CD14-positive monocyte (primary cell): ENCODE data around the gene CEP68. TPM values are rescaled to one million over a fixed set of nuclear protein-coding genes. Genes with fewer than 3 reads are reported as not detected.

Experiments
- DNase-seq, 3 donors: peaks; one replicate each; pipeline ENCODE4 v3.0.0-alpha.2; 2011 to 2022
- H2AFZ ChIP-seq: 2 replicates; pipeline ENCODE4 v1.6.0; 2012; ENCODE audit warnings: mild to moderate bottlenecking, low read depth, low read length, inconsistent platforms; ENCODE audit not compliant: insufficient read depth, poor library complexity, severe bottlenecking
- H3K27ac ChIP-seq, 2 donors: 1 replicate in 1 of 2; 2 replicates in 1 of 2; pipeline ENCODE4 v1.5.1; 2012 to 2013; ENCODE audit warnings: low read length in 2 of 2, control low read depth in 1 of 2, inconsistent platforms in 1 of 2, low read depth in 1 of 2, mild to moderate bottlenecking in 1 of 2
- H3K27me3 ChIP-seq, 2 donors: one replicate each; pipeline versions ENCODE4 v1.6.0 to v1.6.1; 2011 to 2013; ENCODE audit warnings: low read length in 2 of 2; ENCODE audit not compliant: control insufficient read depth in 2 of 2, insufficient read depth in 2 of 2
- H3K36me3 ChIP-seq, 2 donors: replicated peaks in 1 of 2; 1 replicate in 1 of 2; 2 replicates in 1 of 2; pipeline versions ENCODE4 v1.5.1 to v1.6.1; 2012 to 2013; ENCODE audit warnings: low read length in 2 of 2, control low read depth in 1 of 2, inconsistent platforms in 1 of 2, mild to moderate bottlenecking in 1 of 2; ENCODE audit not compliant: insufficient read depth in 2 of 2, control insufficient read depth in 1 of 2
- H3K4me1 ChIP-seq, 2 donors: 1 replicate in 1 of 2; 2 replicates in 1 of 2; pipeline versions ENCODE4 v1.5.1 to v1.6.1; 2012 to 2013; ENCODE audit warnings: low read length in 2 of 2, control low read depth in 1 of 2, inconsistent platforms in 1 of 2, mild to moderate bottlenecking in 1 of 2, moderate library complexity in 1 of 2; ENCODE audit not compliant: insufficient read depth in 2 of 2, control insufficient read depth in 1 of 2
- H3K4me2 ChIP-seq: replicated peaks from 2 replicates; pipeline ENCODE3; 2012; ENCODE audit warnings: low read length, moderate library complexity, mild to moderate bottlenecking; ENCODE audit not compliant: poor library complexity, severe bottlenecking; ENCODE audit errors: extremely low read depth
- H3K4me3 ChIP-seq, 3 experiments: fragments of 200-600 bp in 1 of 3; sonication (generic) in 1 of 3; replicated peaks in 1 of 3; 1 replicate in 2 of 3; 2 replicates in 1 of 3; pipeline ENCODE4 v1.5.1; 2011 to 2013; ENCODE audit warnings: low read length in 3 of 3, mild to moderate bottlenecking in 3 of 3, control low read depth in 2 of 3, low read depth in 2 of 3, inconsistent platforms in 1 of 3, moderate library complexity in 1 of 3
- H3K79me2 ChIP-seq: 2 replicates; pipeline ENCODE4 v1.6.0; 2012; ENCODE audit warnings: mild to moderate bottlenecking, control low read depth, inconsistent platforms, low read length, moderate library complexity; ENCODE audit not compliant: insufficient read depth
- H3K9ac ChIP-seq: 2 replicates; pipeline ENCODE4 v1.6.0; 2017; ENCODE audit warnings: low read length, mild to moderate bottlenecking; ENCODE audit not compliant: insufficient read depth, poor library complexity, severe bottlenecking
- H3K9me3 ChIP-seq, 2 donors: replicated peaks in 1 of 2; 1 replicate in 1 of 2; 2 replicates in 1 of 2; pipeline versions ENCODE4 v1.5.1 to v1.6.1; 2012 to 2013; ENCODE audit warnings: low read length in 2 of 2, control low read depth in 1 of 2; ENCODE audit not compliant: control insufficient read depth in 1 of 2, insufficient read depth in 1 of 2
- H4K20me1 ChIP-seq: 2 replicates; pipeline ENCODE4 v1.6.0; 2012; ENCODE audit warnings: mild to moderate bottlenecking, low read length, control low read depth, moderate library complexity; ENCODE audit not compliant: insufficient read depth
- H3K27ac Mint-ChIP-seq, 7 donors: one replicate each; pipeline ENCODE4 v1.8.0; 2020; ENCODE audit warnings: mild to moderate bottlenecking in 7 of 7, mixed read lengths in 7 of 7, moderate library complexity in 6 of 7, inconsistent platforms in 2 of 7
- H3K27me3 Mint-ChIP-seq, 3 donors: one replicate each; pipeline ENCODE4 v1.8.0; 2021 to 2022; ENCODE audit warnings: low read depth in 3 of 3, mild to moderate bottlenecking in 3 of 3, mixed read lengths in 3 of 3, moderate library complexity in 3 of 3, inconsistent platforms in 1 of 3
- H3K36me3 Mint-ChIP-seq, 2 donors: one replicate each; pipeline ENCODE4 v1.8.0; 2020; ENCODE audit warnings: mixed read lengths in 2 of 2, inconsistent platforms in 1 of 2, mild to moderate bottlenecking in 1 of 2
- H3K4me1 Mint-ChIP-seq: one replicate; pipeline ENCODE4 v1.8.0; 2020; ENCODE audit warnings: mild to moderate bottlenecking, mixed read lengths
- H3K4me3 Mint-ChIP-seq, 2 donors: one replicate each; pipeline ENCODE4 v1.8.0; 2020; ENCODE audit warnings: mild to moderate bottlenecking in 2 of 2, mixed read lengths in 2 of 2, moderate library complexity in 1 of 2
- H3K9me3 Mint-ChIP-seq, 7 donors: one replicate each; pipeline ENCODE4 v1.8.0; 2020 to 2022; ENCODE audit warnings: mixed read lengths in 7 of 7, mild to moderate bottlenecking in 6 of 7, moderate library complexity in 6 of 7, inconsistent platforms in 2 of 7
- CTCF ChIP-seq: fragments of 200-600 bp; IDR thresholded peaks from one replicate; pipeline ENCODE4 v1.8.0; 2022; ENCODE audit warnings: antibody characterized with exemption, mild to moderate bottlenecking
- WGBS: methylation state at CpG from one replicate; pipeline ENCODE4 v1.1.5; 2013; ENCODE audit warnings: missing lambda C conversion rate; ENCODE audit not compliant: insufficient coverage; 5-methylcytosine and 5-hydroxymethylcytosine counted together
- intact Hi-C, 2 donors: fragments of 100-400 bp; cut with micrococcal nuclease; formaldehyde crosslinking; loops; one replicate each; pipeline versions ENCODE4 v1.15.0 to v1.15.1; 2023
- polyA plus RNA-seq, 3 donors: library from polyadenylated mRNA; depleted of rRNA in 1 of 3; unstranded in 2 of 3; stranded (reverse) in 1 of 3; fragments of 300-500 nt in 2 of 3; fragments of >200 nt in 1 of 3; fragmentation: Illumina TruSeq in 2 of 3; gene quantifications; 1 replicate in 2 of 3; 2 replicates in 1 of 3; pipeline ENCODE4 v1.2.3, GENCODE V29; 2012 to 2021

CEP68 gene
- polyA plus RNA-seq, 3 donors: 2.5 to 6.5 (median 2.8) TPM

DNA sequence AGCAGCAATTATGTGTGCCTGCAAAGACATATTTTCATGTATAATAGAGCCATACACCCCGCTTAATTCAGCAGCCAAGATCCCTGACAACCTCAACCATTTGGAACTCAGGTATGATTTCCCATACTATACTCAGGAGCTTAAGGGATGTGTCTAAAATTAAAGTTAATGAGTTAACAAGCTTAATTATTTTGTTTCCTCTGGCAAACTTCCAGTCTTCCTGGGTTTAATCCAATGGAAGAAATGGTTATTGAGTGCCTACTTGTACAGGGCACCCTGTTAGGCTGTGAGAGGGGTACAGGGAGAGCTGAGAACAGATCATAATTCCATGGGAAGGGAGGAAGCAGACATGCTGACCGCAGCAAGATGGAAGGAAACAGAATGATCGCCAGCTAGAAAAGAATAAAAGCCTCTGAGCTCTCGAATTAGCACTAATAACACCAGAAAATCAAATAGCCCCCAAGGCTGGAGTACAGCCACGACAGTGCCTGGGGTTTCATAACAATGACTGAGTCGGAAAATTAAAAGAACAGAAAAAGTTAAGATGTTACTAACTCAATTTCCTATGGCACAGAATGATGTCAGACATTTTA lies 20.8 kb upstream of the CEP68 start:
- 83% methylated on average over 2 of the region's 6 CpGs for WGBS
- peaks cover 0 to 2% (median 0%) of the 10 kb centered on the region in 3 donors for H3K27me3 Mint-ChIP-seq
- H3K9ac ChIP-seq: no peak overlapping the region
- H3K27ac Mint-ChIP-seq: no peak overlapping the region
- no peaks in the 10 kb centered on the region for H3K27me3 ChIP-seq
- H3K4me1 ChIP-seq: peaks cover 24 to 27% of the 10 kb centered on the region in 2 donors
- TF ChIP-seq CTCF: no peak
- H3K9me3 ChIP-seq: no peaks in the 10 kb centered on the region
- H3K36me3 ChIP-seq: peaks cover 0 to 7% of the 10 kb centered on the region in 2 donors
- intact Hi-C loops: loop anchor here in 1 of 2 donors (5.0 kb wide), 1 partner anchor 43 kb away; no protein-coding TSS in a partner anchor
- H3K4me2 ChIP-seq: no peak overlapping the region
- no peak overlapping the region for H2AFZ ChIP-seq
- H3K4me3 ChIP-seq: no peak overlapping the region
- H3K27ac ChIP-seq: no peak overlapping the region
- H3K9me3 Mint-ChIP-seq: no peaks in the 10 kb centered on the region
- peaks cover 29% of the 10 kb centered on the region for H3K4me1 Mint-ChIP-seq
- no peak overlapping the region for H3K4me3 Mint-ChIP-seq
- no peaks in the 10 kb centered on the region for H4K20me1 ChIP-seq
- no peaks in the 10 kb centered on the region for H3K79me2 ChIP-seq
- DNase-seq: no peak
- H3K36me3 Mint-ChIP-seq: peaks cover 14 to 28% of the 10 kb centered on the region in 2 donors

- DNase-seq: no peak
- Histone ChIP-seq H2AFZ (no peak overlapping the region), H3K27ac (no peak overlapping the region), H4K20me1 (no peaks in the 10 kb centered on the region), H3K4me2 (no peak overlapping the region), H3K36me3 (peaks cover 0 to 7% of the 10 kb centered on the region in 2 donors), H3K79me2 (no peaks in the 10 kb centered on the region), H3K9ac (no peak overlapping the region), H3K9me3 (no peaks in the 10 kb centered on the region), H3K4me3 (no peak overlapping the region), H3K27me3 (no peaks in the 10 kb centered on the region), H3K4me1 (peaks cover 9 to 12% of the 10 kb centered on the region in 2 donors)
- intact Hi-C loops: loop anchor here in 1 of 2 donors (5.0 kb wide), 1 partner anchor 45 kb away; no protein-coding TSS in a partner anchor
- H3K27me3 Mint-ChIP-seq: peaks cover 0 to 2% (median 0%) of the 10 kb centered on the region in 3 donors
- peaks cover 16% of the 10 kb centered on the region for H3K4me1 Mint-ChIP-seq
- no peak overlapping the region for H3K4me3 Mint-ChIP-seq
- peaks cover 14 to 28% of the 10 kb centered on the region in 2 donors for H3K36me3 Mint-ChIP-seq
- 96% methylated on average over 3 of the region's 3 CpGs for WGBS
- H3K9me3 Mint-ChIP-seq: no peaks in the 10 kb centered on the region
- TF ChIP-seq CTCF: no peak
- H3K27ac Mint-ChIP-seq: no peak overlapping the region
Measured at GRCh38 chr2:65037178-65037577, 19.0 kb upstream of the CEP68 start.
